Activated T-cell treated with anti-CD3 and anti-CD28 coated beads for 4 hours (primary cell): ENCODE results near the gene ZNF107.

Experiments
- DNase-seq: peaks from one replicate; pipeline ENCODE4 v3.0.0-alpha.2; 2020

ZNF107 gene

GRCh38 chr7:64665980-64666662, at the start of gene ZNF107:
TSS of gene ZNF107 (plus strand) at chr7:64666133. CDS start at chr7:64666283, 150 bp downstream.
- peak; percentile 63 for DNase-seq

GRCh38 chr7:64618785-64619456, 47.0 kb upstream of the ZNF107 start:
- peak; percentile 13 for DNase-seq

GRCh38 chr7:64619705-64620104, 46.2 kb upstream of the ZNF107 start:
- DNase-seq = no peak

- no peak for DNase-seq
Measured at GRCh38 chr7:64621656-64622055, 44.3 kb upstream of the ZNF107 start.

- no peak for DNase-seq
Measured at GRCh38 chr7:64625114-64626082, 40.5 kb upstream of the ZNF107 start.

GRCh38 chr7:64626083-64626469, 39.9 kb upstream of the ZNF107 start:
- DNase-seq = no peak

GRCh38 chr7:64626557-64626956, 39.4 kb upstream of the ZNF107 start:
- no peak for DNase-seq

GRCh38 chr7:64628192-64628591, 37.7 kb upstream of the ZNF107 start:
- no peak for DNase-seq

GRCh38 chr7:64628721-64629120, 37.2 kb upstream of the ZNF107 start:
- DNase-seq = no peak

GRCh38 chr7:64630496-64630895, 35.4 kb upstream of the ZNF107 start:
- no peak for DNase-seq

- no peak for DNase-seq
Measured at GRCh38 chr7:64632029-64632428, 33.9 kb upstream of the ZNF107 start.

GRCh38 chr7:64633401-64633800, 32.5 kb upstream of the ZNF107 start:
- DNase-seq = no peak

GRCh38 chr7:64634406-64635062, 31.4 kb upstream of the ZNF107 start:
- no peak for DNase-seq

- no peak for DNase-seq
Measured at GRCh38 chr7:64636386-64636785, 29.5 kb upstream of the ZNF107 start.

- DNase-seq = no peak
Measured at GRCh38 chr7:64637521-64638445, 28.1 kb upstream of the ZNF107 start.

- DNase-seq = no peak
Measured at GRCh38 chr7:64638822-64639221, 27.1 kb upstream of the ZNF107 start.

GRCh38 chr7:64639267-64640001, 26.5 kb upstream of the ZNF107 start:
- DNase-seq = no peak

- no peak for DNase-seq
Measured at GRCh38 chr7:64640504-64640903, 25.4 kb upstream of the ZNF107 start.

- no peak for DNase-seq
Measured at GRCh38 chr7:64642046-64642445, 23.9 kb upstream of the ZNF107 start.

- DNase-seq = no peak
Measured at GRCh38 chr7:64642875-64643274, 23.1 kb upstream of the ZNF107 start.

- DNase-seq = no peak
Measured at GRCh38 chr7:64643566-64643965, 22.4 kb upstream of the ZNF107 start.
